Measurements from ENCODE around the gene PPM1L.

PPM1L gene

GRCh38 chr3:161072211-161072621 lies 316.2 kb downstream of the PPM1L start:
- H3K79me2 ChIP-seq (ENCODE audit: insufficient read depth, low read length), result no peaks in the 10 kb centered on the region
- no peaks in the 10 kb centered on the region for H3K36me3 ChIP-seq (ENCODE audit: insufficient read depth, low read length)
- H3K27me3 ChIP-seq (ENCODE audit: insufficient read depth, low read length), result no peaks in the 10 kb centered on the region
- no peak overlapping the region for H3K9ac ChIP-seq (ENCODE audit: low read length)
- H3K9me2 ChIP-seq (ENCODE audit: low read depth, low read length), result no peaks in the 10 kb centered on the region
- no peak overlapping the region for H3K27ac ChIP-seq (ENCODE audit: low read depth, low read length, poor library complexity, severe bottlenecking)
- no peak overlapping the region for H3K4me2 ChIP-seq (ENCODE audit: low read length)
- no peaks in the 10 kb centered on the region for H3K4me1 ChIP-seq (ENCODE audit: insufficient read depth, low read length, severe bottlenecking)
- TF ChIP-seq EZH2 (IDR thresholded peaks at IDR 0.05; ENCODE audit: borderline replicate concordance, low read length), result no peak
- no peak for TF ChIP-seq CTCF (IDR thresholded peaks at IDR 0.05; ENCODE audit: low read length)
- no peaks in the 10 kb centered on the region for H3K9me3 ChIP-seq (ENCODE audit: low read length)
- H2AFZ ChIP-seq (ENCODE audit: low read length), result no peak overlapping the region
- no peak overlapping the region for H3K4me3 ChIP-seq (ENCODE audit: low read depth, low read length, poor library complexity, severe bottlenecking)
- H4K20me1 ChIP-seq (ENCODE audit: insufficient read depth, low read length), result no peaks in the 10 kb centered on the region
- no peaks in the 10 kb centered on the region for H3F3A ChIP-seq (ENCODE audit: insufficient read depth, low read length)

GRCh38 chr3:161072751-161073150 lies 316.7 kb downstream of the PPM1L start:
- H3K4me2 ChIP-seq (ENCODE audit: low read length), result no peak overlapping the region
- no peak overlapping the region for H3K27ac ChIP-seq (ENCODE audit: low read depth, low read length, poor library complexity, severe bottlenecking)
- H3K9ac ChIP-seq (ENCODE audit: low read length), result no peak overlapping the region
- no peak overlapping the region for H2AFZ ChIP-seq (ENCODE audit: low read length)
- no peaks in the 10 kb centered on the region for H3K9me2 ChIP-seq (ENCODE audit: low read depth, low read length)
- no peaks in the 10 kb centered on the region for H3K36me3 ChIP-seq (ENCODE audit: insufficient read depth, low read length)
- no peaks in the 10 kb centered on the region for H4K20me1 ChIP-seq (ENCODE audit: insufficient read depth, low read length)
- no peaks in the 10 kb centered on the region for H3K9me3 ChIP-seq (ENCODE audit: low read length)
- no peak overlapping the region for H3K4me3 ChIP-seq (ENCODE audit: low read depth, low read length, poor library complexity, severe bottlenecking)
- H3K79me2 ChIP-seq (ENCODE audit: insufficient read depth, low read length), result no peaks in the 10 kb centered on the region
- no peak for TF ChIP-seq CTCF (IDR thresholded peaks at IDR 0.05; ENCODE audit: low read length)
- no peak for TF ChIP-seq EZH2 (IDR thresholded peaks at IDR 0.05; ENCODE audit: borderline replicate concordance, low read length)
- H3K27me3 ChIP-seq (ENCODE audit: insufficient read depth, low read length), result no peaks in the 10 kb centered on the region
- H3F3A ChIP-seq (ENCODE audit: insufficient read depth, low read length), result no peaks in the 10 kb centered on the region
- H3K4me1 ChIP-seq (ENCODE audit: insufficient read depth, low read length, severe bottlenecking), result no peaks in the 10 kb centered on the region

GRCh38 chr3:161073181-161073580 lies 317.1 kb downstream of the PPM1L start:
- no peaks in the 10 kb centered on the region for H3K4me1 ChIP-seq (ENCODE audit: insufficient read depth, low read length, severe bottlenecking)
- no peak overlapping the region for H2AFZ ChIP-seq (ENCODE audit: low read length)
- H3K9me2 ChIP-seq (ENCODE audit: low read depth, low read length), result no peaks in the 10 kb centered on the region
- no peak overlapping the region for H3K27ac ChIP-seq (ENCODE audit: low read depth, low read length, poor library complexity, severe bottlenecking)
- no peaks in the 10 kb centered on the region for H3K79me2 ChIP-seq (ENCODE audit: insufficient read depth, low read length)
- H4K20me1 ChIP-seq (ENCODE audit: insufficient read depth, low read length), result no peaks in the 10 kb centered on the region
- no peaks in the 10 kb centered on the region for H3K36me3 ChIP-seq (ENCODE audit: insufficient read depth, low read length)
- H3K4me2 ChIP-seq (ENCODE audit: low read length), result no peak overlapping the region
- no peak overlapping the region for H3K4me3 ChIP-seq (ENCODE audit: low read depth, low read length, poor library complexity, severe bottlenecking)
- no peaks in the 10 kb centered on the region for H3K27me3 ChIP-seq (ENCODE audit: insufficient read depth, low read length)
- H3K9me3 ChIP-seq (ENCODE audit: low read length), result no peaks in the 10 kb centered on the region
- H3K9ac ChIP-seq (ENCODE audit: low read length), result no peak overlapping the region
- no peak for TF ChIP-seq CTCF (IDR thresholded peaks at IDR 0.05; ENCODE audit: low read length)
- no peak for TF ChIP-seq EZH2 (IDR thresholded peaks at IDR 0.05; ENCODE audit: borderline replicate concordance, low read length)
- H3F3A ChIP-seq (ENCODE audit: insufficient read depth, low read length), result no peaks in the 10 kb centered on the region
